ENCODE data around the gene NEDD9.

Gene NEDD9

DNA sequence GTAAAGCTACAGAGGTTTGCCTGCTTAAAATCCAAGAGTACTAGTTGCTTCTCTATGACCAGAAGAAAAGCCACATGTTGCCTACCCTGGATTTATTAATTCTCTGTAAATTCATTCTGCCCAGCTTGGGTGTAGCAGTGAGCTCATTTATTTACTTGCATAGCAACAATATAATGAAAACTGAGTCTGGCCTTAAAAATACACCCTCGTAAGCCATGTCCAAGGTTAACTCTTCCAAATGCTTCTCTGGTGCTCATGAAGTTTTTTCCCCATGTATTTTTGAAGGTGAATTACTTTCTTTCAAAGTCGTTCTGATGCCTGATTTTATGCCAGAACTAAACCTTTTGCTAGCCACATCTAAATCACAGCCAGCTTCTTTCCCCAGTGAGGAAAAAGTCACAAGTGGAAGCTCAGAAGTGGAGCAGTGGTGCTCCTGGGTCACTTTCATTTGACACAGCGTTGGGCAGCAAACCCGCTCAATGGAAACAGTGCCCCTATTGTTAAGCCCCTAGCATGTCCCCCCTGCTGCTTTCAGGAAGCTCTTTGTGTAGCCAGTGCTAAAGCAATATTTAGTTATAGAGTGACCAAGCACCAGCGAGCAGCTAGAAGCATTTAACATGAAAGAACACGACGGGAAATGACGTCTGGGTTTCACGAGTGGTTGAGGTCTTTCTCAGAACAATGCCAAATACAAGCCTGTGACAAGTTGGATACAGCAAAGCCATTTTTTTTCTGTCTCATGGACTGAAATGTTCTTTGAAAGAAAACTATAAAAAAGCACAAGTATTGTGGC, 29.8 kb downstream of the NEDD9 start:
- Histone ChIP-seq H4K20me1 (ENCODE audit: insufficient read depth, low read length, poor library complexity, severe bottlenecking) (no peaks in the 10 kb centered on the region), H3K4me2 (ENCODE audit: low read depth, low read length, poor library complexity, severe bottlenecking) (no peak overlapping the region), H3K9ac (ENCODE audit: low read depth, low read length, poor library complexity, severe bottlenecking) (no peak overlapping the region), H2AFZ (ENCODE audit: low read length) (no peak overlapping the region), H3K4me1 (ENCODE audit: insufficient read depth, low read length, poor library complexity, severe bottlenecking) (peaks cover 11% of the 10 kb centered on the region), H3K9me2 (replicated peaks; ENCODE audit: low read depth, low read length) (no peaks in the 10 kb centered on the region), H3K79me2 (ENCODE audit: insufficient read depth, low read length) (no peaks in the 10 kb centered on the region), H3K36me3 (ENCODE audit: insufficient read depth, low read length) (no peaks in the 10 kb centered on the region), H3K27me3 (ENCODE audit: insufficient read depth, low read length, poor library complexity, severe bottlenecking) (no peaks in the 10 kb centered on the region), H3K9me3 (ENCODE audit: insufficient read depth, low read depth, low read length) (no peaks in the 10 kb centered on the region), H3K4me3 (ENCODE audit: low read length, poor library complexity, severe bottlenecking) (no peak overlapping the region), H3F3A (ENCODE audit: low read depth) (no peaks in the 10 kb centered on the region)
- TF ChIP-seq EZH2phosphoT487 (IDR thresholded peaks at IDR 0.05; ENCODE audit: borderline replicate concordance) = no peak
- TF ChIP-seq, protein P1, sequence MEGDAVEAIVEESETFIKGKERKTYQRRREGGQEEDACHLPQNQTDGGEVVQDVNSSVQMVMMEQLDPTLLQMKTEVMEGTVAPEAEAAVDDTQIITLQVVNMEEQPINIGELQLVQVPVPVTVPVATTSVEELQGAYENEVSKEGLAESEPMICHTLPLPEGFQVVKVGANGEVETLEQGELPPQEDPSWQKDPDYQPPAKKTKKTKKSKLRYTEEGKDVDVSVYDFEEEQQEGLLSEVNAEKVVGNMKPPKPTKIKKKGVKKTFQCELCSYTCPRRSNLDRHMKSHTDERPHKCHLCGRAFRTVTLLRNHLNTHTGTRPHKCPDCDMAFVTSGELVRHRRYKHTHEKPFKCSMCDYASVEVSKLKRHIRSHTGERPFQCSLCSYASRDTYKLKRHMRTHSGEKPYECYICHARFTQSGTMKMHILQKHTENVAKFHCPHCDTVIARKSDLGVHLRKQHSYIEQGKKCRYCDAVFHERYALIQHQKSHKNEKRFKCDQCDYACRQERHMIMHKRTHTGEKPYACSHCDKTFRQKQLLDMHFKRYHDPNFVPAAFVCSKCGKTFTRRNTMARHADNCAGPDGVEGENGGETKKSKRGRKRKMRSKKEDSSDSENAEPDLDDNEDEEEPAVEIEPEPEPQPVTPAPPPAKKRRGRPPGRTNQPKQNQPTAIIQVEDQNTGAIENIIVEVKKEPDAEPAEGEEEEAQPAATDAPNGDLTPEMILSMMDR (conservative IDR thresholded peaks at IDR 0.05; ENCODE audit: low read length) = no peak

GRCh38 chr6:11201772-11202512, 30.5 kb downstream of the NEDD9 start:
- Histone ChIP-seq H3K4me3 (ENCODE audit: low read length, poor library complexity, severe bottlenecking) (no peak overlapping the region), H3K27me3 (ENCODE audit: insufficient read depth, low read length, poor library complexity, severe bottlenecking) (no peaks in the 10 kb centered on the region), H3K79me2 (ENCODE audit: insufficient read depth, low read length) (no peaks in the 10 kb centered on the region), H3K36me3 (ENCODE audit: insufficient read depth, low read length) (no peaks in the 10 kb centered on the region), H3K4me1 (ENCODE audit: insufficient read depth, low read length, poor library complexity, severe bottlenecking) (peaks cover 11% of the 10 kb centered on the region), H3K9ac (ENCODE audit: low read depth, low read length, poor library complexity, severe bottlenecking) (no peak overlapping the region), H3K4me2 (ENCODE audit: low read depth, low read length, poor library complexity, severe bottlenecking) (no peak overlapping the region), H2AFZ (ENCODE audit: low read length) (no peak overlapping the region), H4K20me1 (ENCODE audit: insufficient read depth, low read length, poor library complexity, severe bottlenecking) (no peaks in the 10 kb centered on the region), H3K9me2 (replicated peaks; ENCODE audit: low read depth, low read length) (no peaks in the 10 kb centered on the region), H3F3A (ENCODE audit: low read depth) (no peaks in the 10 kb centered on the region), H3K9me3 (ENCODE audit: insufficient read depth, low read depth, low read length) (no peaks in the 10 kb centered on the region)
- TF ChIP-seq, protein P1 (conservative IDR thresholded peaks at IDR 0.05; ENCODE audit: low read length) = no peak
- TF ChIP-seq EZH2phosphoT487 (IDR thresholded peaks at IDR 0.05; ENCODE audit: borderline replicate concordance) = no peak

GRCh38 chr6:11201015-11201414, 31.5 kb downstream of the NEDD9 start:
- Histone ChIP-seq H3K9me3 (ENCODE audit: insufficient read depth, low read depth, low read length) (no peaks in the 10 kb centered on the region), H3K9ac (ENCODE audit: low read depth, low read length, poor library complexity, severe bottlenecking) (no peak overlapping the region), H3K9me2 (replicated peaks; ENCODE audit: low read depth, low read length) (no peaks in the 10 kb centered on the region), H3K4me3 (ENCODE audit: low read length, poor library complexity, severe bottlenecking) (no peak overlapping the region), H3K4me2 (ENCODE audit: low read depth, low read length, poor library complexity, severe bottlenecking) (no peak overlapping the region), H3K79me2 (ENCODE audit: insufficient read depth, low read length) (no peaks in the 10 kb centered on the region), H3F3A (ENCODE audit: low read depth) (no peaks in the 10 kb centered on the region), H2AFZ (ENCODE audit: low read length) (no peak overlapping the region), H4K20me1 (ENCODE audit: insufficient read depth, low read length, poor library complexity, severe bottlenecking) (no peaks in the 10 kb centered on the region), H3K27me3 (ENCODE audit: insufficient read depth, low read length, poor library complexity, severe bottlenecking) (no peaks in the 10 kb centered on the region), H3K4me1 (ENCODE audit: insufficient read depth, low read length, poor library complexity, severe bottlenecking) (peaks cover 11% of the 10 kb centered on the region), H3K36me3 (ENCODE audit: insufficient read depth, low read length) (no peaks in the 10 kb centered on the region)
- no peak for TF ChIP-seq EZH2phosphoT487 (IDR thresholded peaks at IDR 0.05; ENCODE audit: borderline replicate concordance)
- TF ChIP-seq, protein P1 (conservative IDR thresholded peaks at IDR 0.05; ENCODE audit: low read length) = no peak
